Ovary (tissue), 9 donors: ENCODE data around the gene FIGN. TPM values are rescaled to one million over a fixed set of nuclear protein-coding genes. Genes with fewer than 3 reads are reported as not detected.

Source experiments
- DNase-seq, 5 donors: peaks; one replicate each; pipeline ENCODE4 v3.0.0-alpha.2; 2019 to 2020
- H3K27ac ChIP-seq, 2 donors: fragments of 200-600 bp; one replicate each; pipeline versions ENCODE4 v1.5.1 to v1.8.0; 2019 to 2022
- H3K27me3 ChIP-seq: fragments of 200-600 bp; one replicate; pipeline ENCODE4 v1.8.0; 2022
- H3K36me3 ChIP-seq: fragments of 200-600 bp; sonication (generic); one replicate; pipeline ENCODE4 v1.5.1; 2019
- H3K4me1 ChIP-seq: one replicate; pipeline ENCODE4 v1.8.1; 2013; ENCODE audit warnings: mild to moderate bottlenecking, moderate library complexity; ENCODE audit not compliant: insufficient read depth
- H3K4me3 ChIP-seq: fragments of 200-600 bp; sonication (generic); one replicate; pipeline ENCODE4 v1.5.1; 2017
- H3K9me3 ChIP-seq, 2 donors: fragments of 200-600 bp in 1 of 2; sonication (generic) in 1 of 2; one replicate each; pipeline versions ENCODE4 v1.5.1 to v1.8.1; 2013 to 2019; ENCODE audit warnings: mild to moderate bottlenecking in 1 of 2, moderate library complexity in 1 of 2
- CTCF ChIP-seq, 3 donors: fragments of 450-650 bp in 2 of 3; fragments of 200-600 bp in 1 of 3; IDR thresholded peaks; one replicate each; pipeline versions ENCODE4 v1.5.1 to v1.8.0; 2016 to 2022; ENCODE audit warnings: antibody characterized with exemption in 3 of 3, mild to moderate bottlenecking in 1 of 3
- EP300 ChIP-seq: sonication (generic); formaldehyde crosslinking; IDR thresholded peaks from one replicate; pipeline ENCODE4 v1.6.1; 2017; ENCODE audit warnings: antibody characterized with exemption
- POLR2A ChIP-seq: fragments of 450-650 bp; IDR thresholded peaks from one replicate; pipeline ENCODE4 v1.6.1; 2017; ENCODE audit warnings: antibody characterized with exemption, mild to moderate bottlenecking, moderate library complexity
- WGBS, 3 donors: extraction: QIAGEN DNeasy Blood & Tissue Kit in 1 of 3; methylation state at CpG; one replicate each; pipeline versions ENCODE4 v1.1.5 to v1.1.7; 2013 to 2017; 5-methylcytosine and 5-hydroxymethylcytosine counted together
- intact Hi-C, 4 donors: fragments of 100-400 bp; cut with DNase I; formaldehyde crosslinking; loops; one replicate each; pipeline versions ENCODE4 v1.11.0 to v1.15.1; 2022 to 2023
- polyA plus RNA-seq, 2 donors: library from polyadenylated mRNA; stranded (reverse); fragments of 200-250 nt in 1 of 2; fragments of 350-450 nt in 1 of 2; fragmentation: Illumina TruSeq in 1 of 2; extraction: RNeasy Lipid Tissue Mini Kit (QIAGEN cat#74804) in 1 of 2; gene quantifications; one replicate each; pipeline ENCODE4 v1.2.3, GENCODE V29; 2013 to 2014
- total RNA-seq, 7 donors: library from RNA; depleted of rRNA in 2 of 7; stranded (reverse); fragments of >200 nt in 2 of 7; fragmentation: NEBNext Ultra II Directional in 3 of 7; extraction: Animal tissue kit (Norgen Biotek cat#: 25700) in 3 of 7; gene quantifications; one replicate each; pipeline versions ENCODE4 v1.1.0 to v1.2.4, GENCODE V29; 2016 to 2023
- donor health status: DM: no; HTN: no; CAD: no; lungs with moderate emphysema.
- donor health status: DM: no; HTN: no; CAD: no.
- donor health status: Bipolar disorder and iron deficiency.
- donor health status: DM: yes; HTN: yes; CAD: no.
- donor health status: DM: no; HTN: no; CAD: no.
- donor health status: DM: yes; HTN: yes; CAD: no.

Gene FIGN
- total and polyA plus RNA-seq, 9 donors, result 2.4 to 15.5 (median 8.9) TPM

- no peak for DNase-seq
- intact Hi-C loops, result no loop called here
- H3K36me3 ChIP-seq, result no peaks in the 10 kb centered on the region
- H3K27ac ChIP-seq, result no peak overlapping the region
- H3K4me1 ChIP-seq, result no peaks in the 10 kb centered on the region
- no peaks in the 10 kb centered on the region for H3K9me3 ChIP-seq
- WGBS, 3 donors, result 84 to 100% (median 85%) methylated on average over 1 of the region's 1 CpG
- H3K4me3 ChIP-seq, result no peak overlapping the region
- H3K27me3 ChIP-seq, result no peaks in the 10 kb centered on the region
- TF ChIP-seq EP300 (no peak), CTCF (IDR thresholded peaks at IDR 0.05) (no peak), POLR2A (no peak)
These were observed 170.6 kb downstream of the FIGN start for GRCh38 chr2:163565192-163565591.

GRCh38 chr2:163564236-163564635 lies 171.6 kb downstream of the FIGN start:
- Histone ChIP-seq H3K4me3 (no peak overlapping the region), H3K27ac (no peak overlapping the region), H3K9me3 (no peaks in the 10 kb centered on the region), H3K4me1 (no peaks in the 10 kb centered on the region), H3K36me3 (no peaks in the 10 kb centered on the region), H3K27me3 (no peaks in the 10 kb centered on the region)
- TF ChIP-seq CTCF (IDR thresholded peaks at IDR 0.05) (no peak), EP300 (no peak), POLR2A (no peak)
- intact Hi-C loops, result no loop called here
- no peak for DNase-seq

GRCh38 chr2:163563336-163563735 lies 172.5 kb downstream of the FIGN start:
- Histone ChIP-seq H3K4me1 (no peaks in the 10 kb centered on the region), H3K4me3 (no peak overlapping the region), H3K27me3 (no peaks in the 10 kb centered on the region), H3K9me3 (no peaks in the 10 kb centered on the region), H3K36me3 (no peaks in the 10 kb centered on the region), H3K27ac (no peak overlapping the region)
- no peak for TF ChIP-seq POLR2A
- no peak for TF ChIP-seq CTCF (IDR thresholded peaks at IDR 0.05)
- no peak for TF ChIP-seq EP300
- no peak for DNase-seq
- intact Hi-C loops, result no loop called here
- 80 to 91% (median 86%) methylated on average over 3 of the region's 3 CpGs for WGBS, 3 donors

- no peak for DNase-seq
- Histone ChIP-seq H3K36me3 (no peaks in the 10 kb centered on the region), H3K9me3 (no peaks in the 10 kb centered on the region), H3K4me1 (no peaks in the 10 kb centered on the region), H3K4me3 (no peak overlapping the region), H3K27me3 (no peaks in the 10 kb centered on the region), H3K27ac (no peak overlapping the region)
- WGBS, 3 donors, result 82 to 87% (median 85%) methylated on average over 8 of the region's 8 CpGs
- intact Hi-C loops, result no loop called here
- TF ChIP-seq EP300 (no peak), CTCF (IDR thresholded peaks at IDR 0.05) (no peak), POLR2A (no peak)
These were observed 177.4 kb downstream of the FIGN start for GRCh38 chr2:163558251-163559021.
